DMS153 treated with DMSO at 0.1 percent for 48 hours (cell line): ENCODE results near the gene IFNGR1.
"Not testable (repeated sequence)": the region's sequence is repeated elsewhere in the genome, so short reads cannot be mapped to it uniquely, and the experiment has no call there.

Experiments used
- DNase-seq: peaks from one replicate; lab custom pipeline; 2025; ENCODE audit not compliant: unreplicated experiment; lab: John Stamatoyannopoulos, UW

The IFNGR1 gene

DNA sequence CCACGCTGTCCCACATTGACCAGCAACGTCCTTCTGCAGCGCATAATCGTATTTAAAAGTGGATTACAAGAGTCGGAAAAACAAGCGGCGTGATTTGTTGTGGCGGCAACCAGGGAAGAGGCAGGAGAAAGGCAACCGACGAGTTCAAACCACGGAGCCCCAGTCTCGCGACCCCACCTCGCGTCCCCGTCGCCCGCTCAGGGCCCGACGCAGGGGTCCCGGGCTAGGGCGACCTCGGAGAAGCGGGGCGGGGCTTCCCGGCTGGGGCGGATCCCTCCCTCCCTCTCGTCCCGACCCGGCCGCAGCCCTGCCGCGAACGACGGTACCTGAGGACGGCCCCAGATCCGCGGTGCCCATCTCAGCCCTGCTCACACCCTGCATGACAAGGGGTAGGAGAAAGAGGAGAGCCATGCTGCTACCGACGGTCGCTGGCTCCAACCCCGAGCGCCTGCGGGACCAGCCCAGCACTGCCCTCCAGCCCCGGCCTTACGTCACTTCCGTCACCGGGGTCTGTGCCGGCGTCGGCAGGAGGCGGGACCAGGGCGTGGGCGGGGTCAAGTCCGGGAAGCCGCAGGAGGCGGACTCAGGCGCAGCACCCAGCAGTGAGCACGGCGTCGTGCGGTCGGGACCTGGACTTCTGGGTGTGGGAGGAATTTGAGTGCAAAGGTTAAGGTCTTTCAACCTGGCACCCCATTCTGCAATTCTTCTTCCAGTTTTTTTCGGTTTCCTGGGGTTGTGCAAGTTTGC is at the start of gene IFNGR1:
Gene IFNGR1, minus strand, starts transcription at position 469 of the 747 bp plus-strand sequence. Its CDS starts 58 bp downstream, at position 411.
- peak; percentile 75 for DNase-seq

DNA sequence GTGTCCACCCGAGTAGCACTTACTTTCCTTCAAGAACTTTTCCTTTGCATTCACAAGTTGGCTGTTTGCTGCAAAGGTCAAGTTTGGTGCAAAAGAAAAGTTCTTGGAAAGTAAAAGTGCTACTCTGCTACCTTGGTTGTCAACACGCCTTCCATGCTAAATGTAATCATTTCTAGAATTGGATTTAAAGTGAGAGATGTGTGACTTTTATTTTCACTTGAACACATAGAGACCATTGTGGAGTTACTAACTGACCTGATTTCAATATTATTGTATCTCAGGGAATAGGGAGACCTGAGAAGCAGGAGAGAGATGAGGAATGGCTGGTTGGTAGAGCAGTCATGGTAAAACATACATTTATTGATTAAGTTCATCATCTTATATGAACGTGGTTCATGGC is 49.7 kb upstream of the IFNGR1 start:
- no peak for DNase-seq

DNA sequence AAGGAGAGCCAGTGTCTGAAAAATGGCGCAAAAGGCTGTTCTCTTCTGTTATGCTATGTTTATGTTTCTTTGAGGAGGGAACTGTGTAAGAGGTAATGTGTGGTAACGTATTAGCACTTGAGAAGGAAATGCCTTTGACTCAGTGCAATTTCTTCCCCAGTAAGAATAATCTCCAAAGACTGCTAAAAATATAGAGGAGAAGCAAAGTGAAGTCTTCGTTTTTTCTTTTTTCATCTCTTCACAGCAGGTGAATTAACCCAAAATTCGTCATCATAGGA is 47.1 kb upstream of the IFNGR1 start:
- no peak for DNase-seq

- DNase-seq = no peak
These were observed 46.5 kb upstream of the IFNGR1 start for GRCh38 chr6:137265561-137266308.

DNA sequence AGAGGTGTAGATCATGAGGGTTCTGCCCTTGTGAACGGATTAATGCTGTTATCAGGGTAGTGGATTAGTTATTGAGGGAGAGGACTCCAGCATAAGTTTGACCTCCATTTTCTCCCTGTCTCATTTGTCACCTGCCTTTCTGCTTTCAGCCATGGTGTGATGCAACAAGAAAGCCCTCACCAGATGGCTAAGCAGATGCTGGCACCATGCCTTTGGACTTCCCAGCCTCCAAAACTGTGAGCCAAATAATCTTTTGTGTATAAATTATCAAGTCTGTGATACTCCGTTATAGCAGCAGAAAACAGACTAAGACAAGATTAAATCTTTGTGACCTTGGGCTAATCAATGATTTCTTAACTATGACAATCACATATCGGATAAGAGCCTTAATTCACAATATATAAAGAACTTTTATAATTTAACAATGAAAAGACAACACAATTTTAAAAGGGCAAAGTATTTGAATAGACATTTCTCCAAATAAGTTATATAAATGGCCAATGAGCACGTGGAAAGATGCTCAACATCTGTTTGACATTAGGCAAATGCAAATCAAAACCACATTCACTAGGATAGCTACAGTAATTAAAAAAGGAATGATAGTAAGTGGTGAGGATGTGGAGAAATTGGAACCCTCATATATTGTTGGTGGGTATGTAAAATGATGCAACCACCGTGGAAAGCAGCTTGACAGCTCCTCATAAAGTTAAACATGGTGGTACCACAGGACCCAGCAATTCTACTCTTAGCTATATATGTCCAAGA is 45.3 kb upstream of the IFNGR1 start:
- no peak for DNase-seq

DNA sequence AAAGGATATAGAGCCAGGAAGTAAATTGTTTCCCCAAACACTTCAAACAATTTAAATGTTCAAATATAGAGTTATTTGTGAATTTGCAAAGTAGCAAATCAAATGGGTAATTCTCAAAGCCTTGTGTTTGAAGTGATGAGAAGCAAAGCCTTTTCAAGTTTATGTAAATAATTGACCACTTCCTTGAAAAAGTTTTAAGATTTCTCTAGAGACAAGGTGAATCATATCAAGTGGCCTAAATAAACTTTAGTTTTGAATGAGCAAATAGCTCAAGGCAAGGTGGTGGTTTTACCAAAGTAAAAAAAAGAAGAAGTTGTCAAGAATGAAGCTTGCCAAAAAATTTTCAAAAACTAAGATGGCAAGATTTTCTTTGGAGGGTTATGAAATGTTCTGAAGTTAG is 42.6 kb upstream of the IFNGR1 start:
- DNase-seq = no peak

DNA sequence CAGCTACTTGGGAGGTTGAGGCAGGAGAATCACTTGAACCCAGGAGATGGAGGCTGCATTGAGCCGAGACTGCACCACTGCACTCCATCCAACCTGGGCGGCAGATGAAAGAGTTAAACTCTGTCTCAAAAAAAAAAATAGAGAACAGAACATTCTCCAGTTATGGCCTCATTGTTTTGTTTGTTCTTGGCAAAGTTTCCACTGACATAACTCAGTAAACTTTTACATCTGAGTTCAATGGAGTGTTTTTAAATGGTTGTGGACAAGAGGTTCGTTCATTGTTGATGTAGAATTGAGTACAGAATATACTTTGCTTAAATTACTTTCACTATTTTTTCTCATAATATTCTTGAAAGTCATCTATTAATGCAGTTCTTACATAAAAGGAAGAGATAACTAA is 42.2 kb upstream of the IFNGR1 start:
- DNase-seq = no peak

GRCh38 chr6:137260217-137260616 is 41.0 kb upstream of the IFNGR1 start:
- DNase-seq = no peak

GRCh38 chr6:137259349-137259748 is 40.2 kb upstream of the IFNGR1 start:
- no peak for DNase-seq

GRCh38 chr6:137258170-137258569 is 39.0 kb upstream of the IFNGR1 start:
- no peak for DNase-seq

DNA sequence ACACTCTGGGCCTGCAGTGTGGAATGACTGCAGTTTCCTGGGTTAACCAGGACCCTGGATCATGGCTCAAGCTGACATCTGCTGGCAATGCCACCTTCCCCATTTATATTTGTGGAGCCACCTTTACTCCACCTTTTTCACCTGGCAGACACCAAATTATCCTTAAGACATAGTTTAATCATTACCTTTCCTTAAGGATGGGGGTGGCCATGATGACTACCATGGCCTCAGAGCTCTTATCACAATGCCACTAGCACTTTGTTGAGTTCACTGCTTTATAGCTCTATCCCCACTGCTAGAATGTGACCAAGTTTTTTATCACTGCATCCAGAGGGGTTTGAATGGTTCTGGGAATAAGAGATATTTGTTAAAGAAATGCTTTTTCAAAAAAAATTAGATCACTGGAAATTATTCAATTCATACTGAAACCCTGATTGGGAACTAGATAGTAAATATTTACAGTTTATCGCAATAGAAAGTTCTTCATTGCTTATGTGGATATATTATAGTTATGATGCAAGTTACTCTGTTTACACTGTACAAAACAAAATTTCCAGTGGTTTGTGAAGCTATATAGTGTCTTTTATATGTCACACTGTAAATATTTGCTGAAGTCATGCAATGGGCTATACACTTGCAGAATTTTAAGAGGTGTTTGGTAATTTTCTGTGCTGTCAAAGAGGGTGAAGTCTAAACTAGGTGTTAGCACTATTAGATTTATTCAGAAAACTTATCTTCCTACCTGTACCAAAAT is 37.3 kb upstream of the IFNGR1 start:
- no peak for DNase-seq

DNA sequence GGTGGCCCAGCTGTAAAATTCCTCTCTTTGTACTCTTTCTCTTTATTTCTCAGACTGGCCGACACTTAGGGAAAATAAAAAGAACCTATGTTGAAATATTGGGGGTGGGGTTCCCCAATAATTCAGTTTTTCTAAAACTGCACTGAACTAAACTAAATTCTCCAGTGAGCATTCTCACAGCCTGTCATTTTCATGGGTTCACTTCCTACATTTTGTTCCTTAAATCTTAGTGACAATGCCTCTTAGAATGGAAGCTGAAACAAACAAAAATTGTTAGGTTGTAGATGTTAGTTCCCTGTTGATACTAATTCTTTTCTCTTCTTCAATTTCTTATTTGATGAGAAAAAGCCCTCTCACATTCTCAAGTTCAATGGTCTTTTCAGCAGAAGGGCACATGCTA is 35.8 kb upstream of the IFNGR1 start:
- no peak for DNase-seq

- DNase-seq = not testable (repeated sequence)
These were observed 35.2 kb upstream of the IFNGR1 start for GRCh38 chr6:137254430-137254829.

DNA sequence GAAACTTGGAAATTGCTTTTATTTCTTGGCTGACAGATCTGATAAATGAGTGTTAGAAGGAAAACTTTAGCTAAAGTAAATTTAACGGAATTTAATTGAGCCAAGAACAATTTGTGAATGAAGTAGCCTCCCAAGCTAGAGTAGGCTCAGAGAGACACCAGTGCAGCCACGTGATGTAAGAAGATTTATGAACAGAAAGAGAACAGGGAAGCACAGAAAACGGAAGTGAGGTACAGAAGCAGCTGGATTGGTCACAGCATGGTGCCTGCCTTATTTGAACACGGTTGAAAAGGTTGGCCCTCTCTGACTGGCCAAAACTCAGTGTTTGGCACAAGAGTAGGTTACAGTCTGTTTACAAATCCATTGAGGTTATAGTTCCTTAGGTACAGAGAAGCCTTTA is 29.5 kb upstream of the IFNGR1 start:
- DNase-seq = no peak

GRCh38 chr6:137247724-137248123 is 28.5 kb upstream of the IFNGR1 start:
- DNase-seq = no peak

DNA sequence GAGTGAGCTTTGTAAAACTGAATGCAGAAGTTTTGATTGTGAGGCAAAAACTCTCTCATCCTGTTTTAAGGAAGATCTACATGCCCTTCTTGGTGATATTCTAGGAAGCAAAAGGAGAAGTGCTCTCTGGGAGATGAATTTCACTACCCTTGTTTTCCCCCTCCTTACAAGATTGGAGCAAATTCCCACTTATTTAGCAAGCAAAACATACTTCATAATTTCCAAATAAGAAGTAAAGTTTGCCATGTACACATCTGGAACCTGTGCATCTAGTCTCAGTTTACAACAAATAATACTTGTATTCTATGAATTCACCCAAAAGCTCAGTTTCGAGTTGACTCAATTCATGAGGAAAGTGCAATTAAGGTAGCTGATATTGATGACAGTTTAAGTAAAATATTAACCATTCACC is 27.6 kb upstream of the IFNGR1 start:
- DNase-seq = no peak

GRCh38 chr6:137246164-137246563 is 27.0 kb upstream of the IFNGR1 start:
- no peak for DNase-seq

DNA sequence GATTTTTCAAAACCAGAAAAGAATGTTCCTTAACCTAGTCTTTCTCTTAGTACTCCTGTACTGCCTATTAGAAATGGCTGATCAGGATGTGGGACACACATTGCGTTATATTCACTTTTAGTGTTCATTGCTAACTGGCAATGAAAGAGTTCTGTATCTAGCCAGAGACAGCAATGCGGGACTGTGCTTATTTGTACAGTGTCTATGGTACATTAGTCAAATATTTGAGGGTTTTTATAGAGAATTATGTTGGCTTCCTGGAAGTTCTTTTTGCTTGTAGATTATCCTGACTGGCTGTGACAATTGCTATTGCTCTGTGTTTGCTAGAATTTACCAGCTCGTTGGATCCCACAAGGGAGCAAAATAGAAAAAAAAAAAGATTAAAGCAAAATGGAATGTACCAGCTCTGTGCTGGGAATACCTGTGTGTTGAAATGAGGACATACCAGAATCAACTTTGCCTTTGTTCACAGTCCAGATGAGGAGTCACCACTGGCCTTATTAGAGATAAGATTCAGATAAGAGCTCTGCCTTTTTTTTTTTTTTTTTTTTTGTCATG is 22.4 kb upstream of the IFNGR1 start:
- no peak for DNase-seq

GRCh38 chr6:137240168-137240567 is 21.0 kb upstream of the IFNGR1 start:
- DNase-seq = no peak

- no peak for DNase-seq
These were observed 18.4 kb upstream of the IFNGR1 start for GRCh38 chr6:137237413-137238170.
